Neuronal stem cell (in vitro differentiated cells): ENCODE data around the gene SLC6A11.

Source experiments
- DNase-seq: peaks from one replicate; pipeline ENCODE4 v3.0.0-alpha.2; 2013; ENCODE audit warnings: low spot score
- H2AFZ ChIP-seq: one replicate; pipeline ENCODE4 v1.6.1; 2013; ENCODE audit warnings: mild to moderate bottlenecking, low read length, inconsistent platforms
- H2AK5ac ChIP-seq: 2 replicates; pipeline ENCODE4 v1.6.1; 2013; ENCODE audit warnings: low read depth, mild to moderate bottlenecking, inconsistent platforms, low read length, moderate library complexity, mixed read lengths
- H2BK120ac ChIP-seq: 2 replicates; pipeline ENCODE4 v1.6.1; 2013; ENCODE audit warnings: low read depth, mild to moderate bottlenecking, inconsistent platforms, low read length, moderate library complexity, mixed read lengths
- H2BK12ac ChIP-seq: one replicate; pipeline ENCODE4 v1.6.1; 2013; ENCODE audit warnings: low read length, inconsistent platforms
- H2BK15ac ChIP-seq: 2 replicates; pipeline ENCODE4 v1.6.1; 2013; ENCODE audit warnings: mild to moderate bottlenecking, low read length, inconsistent platforms, mixed read lengths
- H2BK5ac ChIP-seq: one replicate; pipeline ENCODE4 v1.6.1; 2013; ENCODE audit warnings: inconsistent platforms, mild to moderate bottlenecking, low read length, moderate library complexity
- H3K14ac ChIP-seq: one replicate; pipeline ENCODE4 v1.6.1; 2013; ENCODE audit warnings: low read length, inconsistent platforms
- H3K18ac ChIP-seq: 2 replicates; pipeline ENCODE4 v1.6.1; 2013; ENCODE audit warnings: low read length, inconsistent platforms
- H3K23ac ChIP-seq: 2 replicates; pipeline ENCODE4 v1.6.1; 2013; ENCODE audit warnings: low read depth, mild to moderate bottlenecking, mixed read lengths, low read length, inconsistent platforms; ENCODE audit not compliant: poor library complexity
- H3K27ac ChIP-seq: replicated peaks from 3 replicates; pipeline ENCODE4 v1.5.1; 2013; ENCODE audit warnings: low read length, inconsistent platforms
- H3K27me3 ChIP-seq, 3 experiments: 2 replicates each; pipeline ENCODE4 v1.6.1; 2013; ENCODE audit warnings: low read length in 3 of 3, mild to moderate bottlenecking in 2 of 3, inconsistent platforms in 1 of 3, low read depth in 1 of 3, mixed read lengths in 1 of 3, moderate library complexity in 1 of 3; ENCODE audit not compliant: control insufficient read depth in 3 of 3, insufficient read depth in 3 of 3
- H3K36me3 ChIP-seq, 2 donors: replicated peaks in 1 of 2; 2 replicates each; pipeline ENCODE4 v1.6.1; 2013; ENCODE audit warnings: low read length in 2 of 2; ENCODE audit not compliant: control insufficient read depth in 2 of 2, insufficient read depth in 2 of 2
- H3K4ac ChIP-seq: 2 replicates; pipeline ENCODE4 v1.6.1; 2013; ENCODE audit warnings: inconsistent platforms, mild to moderate bottlenecking, low read length, moderate library complexity
- H3K4me1 ChIP-seq, 2 donors: 1 replicate in 1 of 2; 2 replicates in 1 of 2; pipeline ENCODE4 v1.6.1; 2013; ENCODE audit warnings: low read length in 2 of 2, low read depth in 1 of 2; ENCODE audit not compliant: control insufficient read depth in 2 of 2, insufficient read depth in 1 of 2
- H3K4me2 ChIP-seq: one replicate; pipeline ENCODE4 v1.6.1; 2013; ENCODE audit warnings: mild to moderate bottlenecking, low read length, inconsistent platforms; ENCODE audit not compliant: insufficient read depth, poor library complexity, severe bottlenecking
- H3K4me3 ChIP-seq, 2 donors: 2 replicates each; pipeline ENCODE4 v1.5.1; 2013; ENCODE audit warnings: low read length in 2 of 2, mild to moderate bottlenecking in 2 of 2, inconsistent platforms in 1 of 2, moderate library complexity in 1 of 2
- H3K79me1 ChIP-seq: one replicate; pipeline ENCODE4 v1.6.1; 2013; ENCODE audit warnings: low read depth, mild to moderate bottlenecking, inconsistent platforms, low read length, moderate library complexity
- H3K9ac ChIP-seq: one replicate; pipeline ENCODE4 v1.6.1; 2013; ENCODE audit warnings: mild to moderate bottlenecking, low read depth, low read length, inconsistent platforms; ENCODE audit not compliant: poor library complexity
- H3K9me3 ChIP-seq, 2 donors: replicated peaks in 1 of 2; 2 replicates each; pipeline versions ENCODE3 to v1.6.1; 2013; ENCODE audit warnings: low read length in 2 of 2, mild to moderate bottlenecking in 2 of 2, inconsistent platforms in 1 of 2, low read depth in 1 of 2, mixed read lengths in 1 of 2, moderate library complexity in 1 of 2; ENCODE audit not compliant: control insufficient read depth in 2 of 2, insufficient read depth in 1 of 2
- H4K8ac ChIP-seq: one replicate; pipeline ENCODE4 v1.6.1; 2013; ENCODE audit warnings: low read depth, mild to moderate bottlenecking, inconsistent platforms, low read length, moderate library complexity
- H4K91ac ChIP-seq: one replicate; pipeline ENCODE4 v1.6.1; 2013; ENCODE audit warnings: low read length, low read depth, mild to moderate bottlenecking, inconsistent platforms; ENCODE audit not compliant: poor library complexity
- WGBS, 2 donors: extraction: QIAGEN DNeasy Blood & Tissue Kit; methylation state at CpG; one replicate each; pipeline ENCODE4 v1.1.7; 2013; ENCODE audit warnings: missing lambda C conversion rate in 2 of 2, mixed read lengths in 1 of 2; ENCODE audit not compliant: insufficient read length in 2 of 2, insufficient replicate concordance in 1 of 2; ENCODE audit errors: extremely low coverage in 2 of 2; 5-methylcytosine and 5-hydroxymethylcytosine counted together

Gene SLC6A11

DNA sequence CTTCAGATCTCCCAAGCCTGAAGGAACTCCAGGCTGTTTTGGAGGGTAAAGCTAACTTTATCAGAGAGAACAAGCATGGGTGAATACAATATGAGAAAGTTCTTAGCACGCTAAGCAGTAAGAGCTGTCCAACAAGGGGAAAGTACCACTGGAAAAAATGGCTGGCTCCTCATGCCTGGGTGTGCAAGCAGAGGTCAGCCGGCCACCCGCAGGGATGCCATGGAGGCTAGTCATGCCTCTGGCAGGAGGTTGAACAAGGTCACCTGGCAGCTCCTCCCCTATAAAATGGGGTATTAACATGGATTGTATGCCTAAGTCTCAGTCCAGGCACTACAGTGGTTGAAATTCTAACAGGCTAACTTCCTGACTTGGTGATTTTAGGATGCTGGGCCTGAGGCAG is 101.1 kb downstream of the SLC6A11 start:
- H2AK5ac ChIP-seq, result no peak overlapping the region
- WGBS, 2 donors, result no CpG with 5 or more reads among the region's 3 CpGs
- no peak overlapping the region for H3K4ac ChIP-seq
- H2BK15ac ChIP-seq, result no peak overlapping the region
- H2BK5ac ChIP-seq, result no peak overlapping the region
- H4K8ac ChIP-seq, result no peak overlapping the region
- no peak overlapping the region for H3K18ac ChIP-seq
- H3K9me3 ChIP-seq, result no peaks in the 10 kb centered on the region
- no peak overlapping the region for H2AFZ ChIP-seq
- no peak overlapping the region for H3K23ac ChIP-seq
- H3K4me3 ChIP-seq, result no peak overlapping the region
- H4K91ac ChIP-seq, result no peak overlapping the region
- no peaks in the 10 kb centered on the region for H3K27me3 ChIP-seq
- no peak overlapping the region for H3K4me2 ChIP-seq
- H2BK120ac ChIP-seq, result no peak overlapping the region
- H2BK12ac ChIP-seq, result no peak overlapping the region
- peaks cover 0 to 2% of the 10 kb centered on the region in 2 donors for H3K4me1 ChIP-seq
- no peaks in the 10 kb centered on the region for H3K79me1 ChIP-seq
- no peaks in the 10 kb centered on the region for H3K36me3 ChIP-seq
- no peak overlapping the region for H3K14ac ChIP-seq
- no peak overlapping the region for H3K27ac ChIP-seq
- no peak overlapping the region for H3K9ac ChIP-seq
- no peak for DNase-seq

DNA sequence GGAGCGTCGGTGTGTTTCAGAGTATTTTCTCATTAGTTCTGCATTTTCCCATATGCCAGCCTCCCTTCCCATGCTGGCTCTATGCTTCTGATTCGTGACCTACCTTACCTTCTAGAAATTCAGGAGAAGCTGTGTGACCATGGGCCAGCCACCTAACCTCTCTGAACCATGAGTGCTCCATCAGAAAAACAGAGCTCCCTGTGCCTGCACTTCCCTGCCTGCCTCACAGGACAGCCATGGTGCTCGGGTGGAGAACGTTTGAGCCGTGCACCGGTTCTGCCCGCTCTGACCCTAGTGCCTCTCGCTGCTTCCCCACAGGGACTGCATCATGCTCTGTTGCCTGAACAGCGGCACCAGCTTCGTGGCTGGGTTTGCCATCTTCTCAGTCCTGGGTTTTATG is 102.0 kb downstream of the SLC6A11 start:
- no peak overlapping the region for H2BK15ac ChIP-seq
- no peak overlapping the region for H3K9ac ChIP-seq
- no peak overlapping the region for H3K4me2 ChIP-seq
- H2AFZ ChIP-seq, result no peak overlapping the region
- H4K91ac ChIP-seq, result no peak overlapping the region
- H3K27ac ChIP-seq, result no peak overlapping the region
- H2BK120ac ChIP-seq, result no peak overlapping the region
- H3K4me3 ChIP-seq, result no peak overlapping the region
- no peak overlapping the region for H3K18ac ChIP-seq
- no peak for DNase-seq
- H3K4ac ChIP-seq, result no peak overlapping the region
- no peak overlapping the region for H2BK12ac ChIP-seq
- H3K27me3 ChIP-seq, result no peaks in the 10 kb centered on the region
- H2BK5ac ChIP-seq, result no peak overlapping the region
- peaks cover 0 to 2% of the 10 kb centered on the region in 2 donors for H3K4me1 ChIP-seq
- H3K79me1 ChIP-seq, result no peaks in the 10 kb centered on the region
- H3K9me3 ChIP-seq, result no peaks in the 10 kb centered on the region
- H3K23ac ChIP-seq, result peak overlapping the region; percentile 22
- no peak overlapping the region for H2AK5ac ChIP-seq
- H3K36me3 ChIP-seq, result no peaks in the 10 kb centered on the region
- H3K14ac ChIP-seq, result no peak overlapping the region
- no CpG with 5 or more reads among the region's 11 CpGs for WGBS, 2 donors
- no peak overlapping the region for H4K8ac ChIP-seq

DNA sequence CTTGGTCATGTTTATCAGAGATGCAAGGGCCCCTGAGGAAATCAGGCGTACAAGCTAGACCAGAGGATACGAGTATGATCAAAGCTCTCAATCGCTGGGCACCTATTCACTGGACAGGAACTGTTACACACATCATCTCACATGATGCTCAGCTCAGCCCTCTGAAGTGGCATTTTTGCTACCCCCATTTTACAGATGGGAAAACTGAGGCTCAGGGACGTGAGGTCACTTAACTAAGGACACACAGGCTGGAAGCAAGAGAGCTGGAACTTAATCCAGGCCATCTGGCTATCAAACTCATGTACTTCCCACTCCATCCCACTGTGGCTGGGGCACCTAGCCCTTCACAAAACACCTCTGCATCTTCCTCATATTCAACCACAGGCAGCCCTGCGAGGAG is 103.6 kb downstream of the SLC6A11 start:
- no peak overlapping the region for H2AFZ ChIP-seq
- no peak overlapping the region for H3K27ac ChIP-seq
- H3K4ac ChIP-seq, result no peak overlapping the region
- no peak overlapping the region for H3K18ac ChIP-seq
- H3K9me3 ChIP-seq, result no peaks in the 10 kb centered on the region
- no peaks in the 10 kb centered on the region for H3K36me3 ChIP-seq
- H2BK5ac ChIP-seq, result no peak overlapping the region
- no peak overlapping the region for H2BK15ac ChIP-seq
- no peak overlapping the region for H4K91ac ChIP-seq
- H3K14ac ChIP-seq, result no peak overlapping the region
- H3K27me3 ChIP-seq, result no peaks in the 10 kb centered on the region
- H3K79me1 ChIP-seq, result no peaks in the 10 kb centered on the region
- no CpG with 5 or more reads among the region's 5 CpGs for WGBS, 2 donors
- peaks cover 0 to 2% of the 10 kb centered on the region in 2 donors for H3K4me1 ChIP-seq
- H2BK12ac ChIP-seq, result no peak overlapping the region
- no peak overlapping the region for H2AK5ac ChIP-seq
- no peak overlapping the region for H3K23ac ChIP-seq
- no peak overlapping the region for H3K9ac ChIP-seq
- no peak overlapping the region for H3K4me2 ChIP-seq
- DNase-seq, result no peak
- no peak overlapping the region for H4K8ac ChIP-seq
- no peak overlapping the region for H2BK120ac ChIP-seq
- H3K4me3 ChIP-seq, result peak overlapping the region in 1 of 2 donors; percentile 25

DNA sequence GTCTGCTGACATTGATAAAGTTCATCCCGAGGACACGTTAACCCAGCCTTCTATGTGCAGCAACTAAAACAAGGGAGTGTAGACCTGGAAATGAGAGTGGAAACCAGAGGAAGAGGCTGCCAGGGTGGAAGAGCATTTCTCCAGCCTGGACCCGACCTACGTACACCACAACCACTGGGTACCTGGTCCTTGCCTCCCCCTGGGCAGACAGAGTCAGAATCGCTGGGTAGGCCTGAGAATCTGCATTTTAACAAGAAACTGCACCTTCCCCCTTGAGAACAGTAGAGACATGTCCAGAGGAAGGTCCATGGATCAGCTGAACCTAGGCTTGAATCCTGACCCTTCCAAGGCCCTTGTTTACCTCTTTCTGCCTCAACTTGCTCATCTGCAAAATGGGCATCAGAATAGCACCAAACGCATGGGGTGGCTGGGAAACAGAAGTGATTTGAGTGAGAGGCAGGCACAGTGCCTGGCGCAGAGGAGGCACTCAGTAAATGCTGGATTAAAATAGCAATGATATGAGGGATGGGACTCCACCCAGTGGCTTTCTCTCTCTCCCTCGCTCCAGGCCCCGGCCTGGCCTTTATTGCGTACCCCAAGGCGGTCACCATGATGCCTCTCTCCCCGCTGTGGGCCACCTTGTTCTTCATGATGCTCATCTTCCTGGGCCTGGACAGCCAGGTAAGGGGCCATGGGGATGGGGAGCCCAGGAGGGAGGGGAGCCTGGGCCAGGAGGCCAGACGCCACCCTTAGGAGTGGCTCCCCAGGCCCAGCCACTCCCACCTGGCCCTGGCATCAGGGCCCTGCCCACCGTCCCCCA is 109.6 kb downstream of the SLC6A11 start:
- Histone ChIP-seq H2BK15ac (peak overlapping the region; percentile 32), H3K36me3 (no peaks in the 10 kb centered on the region), H2BK120ac (no peak overlapping the region), H3K4me1 (no peaks in the 10 kb centered on the region), H3K18ac (no peak overlapping the region), H2BK12ac (no peak overlapping the region), H2AK5ac (peak overlapping the region; percentile 14), H3K27ac (no peak overlapping the region), H3K79me1 (no peaks in the 10 kb centered on the region), H3K9ac (peak overlapping the region; percentile 2), H2AFZ (no peak overlapping the region), H4K8ac (no peak overlapping the region), H2BK5ac (no peak overlapping the region), H3K4me2 (no peak overlapping the region), H3K23ac (no peak overlapping the region), H3K9me3 (peaks cover 0 to 3% of the 10 kb centered on the region in 2 donors), H4K91ac (no peak overlapping the region), H3K27me3 (no peaks in the 10 kb centered on the region), H3K14ac (peak overlapping the region; percentile 15), H3K4me3 (no peak overlapping the region), H3K4ac (no peak overlapping the region)
- WGBS, 2 donors, result no CpG with 5 or more reads among the region's 14 CpGs
- DNase-seq, result no peak
